OCI-LY1 (cell line): ENCODE measurements around the gene TMEM198.

Source experiments
- EZH2 ChIP-seq: fragments of 200-600 bp; sonication (generic), shearing (Covaris generic); IDR thresholded peaks from 2 replicates; pipeline ENCODE4 v1.8.0; 2017; ENCODE audit warnings: borderline replicate concordance, mixed run types, mild to moderate bottlenecking, antibody characterized with exemption, low read length, moderate library complexity, mixed read lengths
- TF ChIP-seq, protein P1 (sequence below): fragments of 200-600 bp; sonication (generic), shearing (Covaris generic); IDR thresholded peaks from 2 replicates; pipeline ENCODE4 v1.5.1; 2017; ENCODE audit warnings: mild to moderate bottlenecking, antibody characterized with exemption, low read length, moderate library complexity, mixed read lengths

DNA sequence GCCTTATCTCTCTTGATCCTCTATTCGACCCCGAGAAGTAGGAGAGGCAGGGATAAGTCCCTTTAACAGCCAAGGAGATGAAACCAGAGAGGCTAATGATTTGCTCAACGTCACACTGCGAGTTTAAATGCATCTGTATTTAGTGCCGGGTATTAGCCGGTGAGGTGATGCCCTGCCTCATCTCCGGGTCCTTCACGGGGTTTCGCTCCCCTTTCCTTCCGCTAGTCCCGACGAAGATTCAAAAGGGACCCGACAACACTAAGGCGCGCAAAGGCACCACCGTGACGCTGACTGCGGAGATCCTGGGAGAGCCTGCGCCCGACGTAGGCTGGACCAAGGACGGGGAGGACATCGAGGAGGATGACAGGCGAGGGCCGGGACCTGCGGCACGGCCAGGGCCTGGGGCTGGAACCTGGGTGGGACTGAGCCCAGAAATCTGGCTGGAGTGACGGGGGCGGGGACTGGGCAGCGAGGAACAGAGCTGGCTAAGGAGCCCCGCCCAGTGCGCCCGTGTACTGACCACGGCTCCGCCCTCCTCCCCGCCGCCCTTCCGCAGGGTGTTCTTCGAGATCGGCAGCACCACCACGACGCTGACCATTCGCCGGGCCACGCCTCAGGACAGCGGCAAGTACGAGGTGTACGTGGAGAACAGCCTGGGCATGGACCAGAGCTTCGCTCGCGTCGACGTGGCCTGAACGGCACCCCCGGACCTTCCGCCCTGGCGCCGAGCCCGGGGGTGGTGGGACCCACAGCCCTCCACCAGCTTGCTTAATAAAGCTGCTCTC, 46.1 kb upstream of the TMEM198 start:
- TF ChIP-seq, protein P1, sequence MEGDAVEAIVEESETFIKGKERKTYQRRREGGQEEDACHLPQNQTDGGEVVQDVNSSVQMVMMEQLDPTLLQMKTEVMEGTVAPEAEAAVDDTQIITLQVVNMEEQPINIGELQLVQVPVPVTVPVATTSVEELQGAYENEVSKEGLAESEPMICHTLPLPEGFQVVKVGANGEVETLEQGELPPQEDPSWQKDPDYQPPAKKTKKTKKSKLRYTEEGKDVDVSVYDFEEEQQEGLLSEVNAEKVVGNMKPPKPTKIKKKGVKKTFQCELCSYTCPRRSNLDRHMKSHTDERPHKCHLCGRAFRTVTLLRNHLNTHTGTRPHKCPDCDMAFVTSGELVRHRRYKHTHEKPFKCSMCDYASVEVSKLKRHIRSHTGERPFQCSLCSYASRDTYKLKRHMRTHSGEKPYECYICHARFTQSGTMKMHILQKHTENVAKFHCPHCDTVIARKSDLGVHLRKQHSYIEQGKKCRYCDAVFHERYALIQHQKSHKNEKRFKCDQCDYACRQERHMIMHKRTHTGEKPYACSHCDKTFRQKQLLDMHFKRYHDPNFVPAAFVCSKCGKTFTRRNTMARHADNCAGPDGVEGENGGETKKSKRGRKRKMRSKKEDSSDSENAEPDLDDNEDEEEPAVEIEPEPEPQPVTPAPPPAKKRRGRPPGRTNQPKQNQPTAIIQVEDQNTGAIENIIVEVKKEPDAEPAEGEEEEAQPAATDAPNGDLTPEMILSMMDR: no peak
- no peak for TF ChIP-seq EZH2
